ENCODE results near the gene ERBB4.

Gene ERBB4

DNA sequence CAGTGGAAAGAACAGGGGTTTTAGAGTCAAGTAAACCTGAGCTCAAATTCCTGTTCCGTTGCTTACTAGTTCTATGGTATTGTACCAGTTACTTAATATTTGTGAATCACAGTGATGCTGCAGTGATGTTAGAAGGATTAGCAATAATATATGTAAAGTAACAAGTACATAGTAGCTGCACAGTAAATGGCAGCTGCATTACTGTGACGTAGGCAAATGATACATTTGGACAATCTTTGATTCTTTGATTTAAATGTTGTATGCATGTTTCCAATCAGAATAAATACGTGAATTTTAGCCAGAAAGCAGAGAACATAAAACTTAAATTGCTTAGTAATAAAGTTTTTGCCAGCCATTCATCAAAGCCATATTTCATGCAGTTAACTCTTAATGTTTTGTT, 243.0 kb downstream of the ERBB4 start:
- no peaks in the 10 kb centered on the region for H3K36me3 ChIP-seq
- H3K4me3 ChIP-seq (ENCODE audit: low read depth, low read length), result no peak overlapping the region
- H3K27ac ChIP-seq, result no peak overlapping the region
- DNase-seq, result no peak
- TF ChIP-seq CTCF (IDR thresholded peaks at IDR 0.05; ENCODE audit: low read depth, low read length), result no peak
- no peaks in the 10 kb centered on the region for H3K9me3 ChIP-seq (ENCODE audit: severe bottlenecking)
- no peaks in the 10 kb centered on the region for H3K27me3 ChIP-seq (ENCODE audit: insufficient read depth, low read depth, severe bottlenecking)

- no peak for TF ChIP-seq CTCF (IDR thresholded peaks at IDR 0.05; ENCODE audit: low read depth, low read length)
- Histone ChIP-seq H3K9me3 (ENCODE audit: severe bottlenecking) (no peaks in the 10 kb centered on the region), H3K4me3 (ENCODE audit: low read depth, low read length) (no peak overlapping the region), H3K27ac (no peak overlapping the region), H3K36me3 (no peaks in the 10 kb centered on the region), H3K27me3 (ENCODE audit: insufficient read depth, low read depth, severe bottlenecking) (no peaks in the 10 kb centered on the region)
- peak; percentile 11 for DNase-seq
These were observed 243.8 kb downstream of the ERBB4 start for GRCh38 chr2:212294816-212295215.

- no peak for DNase-seq
- no peaks in the 10 kb centered on the region for H3K36me3 ChIP-seq
- H3K9me3 ChIP-seq (ENCODE audit: severe bottlenecking), result no peaks in the 10 kb centered on the region
- no peak overlapping the region for H3K4me3 ChIP-seq (ENCODE audit: low read depth, low read length)
- H3K27me3 ChIP-seq (ENCODE audit: insufficient read depth, low read depth, severe bottlenecking), result no peaks in the 10 kb centered on the region
- no peak for TF ChIP-seq CTCF (IDR thresholded peaks at IDR 0.05; ENCODE audit: low read depth, low read length)
- no peak overlapping the region for H3K27ac ChIP-seq
These were observed 249.3 kb downstream of the ERBB4 start for GRCh38 chr2:212289301-212289700.

- Histone ChIP-seq H3K27ac (no peak overlapping the region), H3K9me3 (ENCODE audit: severe bottlenecking) (no peaks in the 10 kb centered on the region), H3K27me3 (ENCODE audit: insufficient read depth, low read depth, severe bottlenecking) (no peaks in the 10 kb centered on the region), H3K4me3 (ENCODE audit: low read depth, low read length) (no peak overlapping the region), H3K36me3 (no peaks in the 10 kb centered on the region)
- DNase-seq, result no peak
- no peak for TF ChIP-seq CTCF (IDR thresholded peaks at IDR 0.05; ENCODE audit: low read depth, low read length)
These were observed 250.3 kb downstream of the ERBB4 start for GRCh38 chr2:212288308-212288707.

DNA sequence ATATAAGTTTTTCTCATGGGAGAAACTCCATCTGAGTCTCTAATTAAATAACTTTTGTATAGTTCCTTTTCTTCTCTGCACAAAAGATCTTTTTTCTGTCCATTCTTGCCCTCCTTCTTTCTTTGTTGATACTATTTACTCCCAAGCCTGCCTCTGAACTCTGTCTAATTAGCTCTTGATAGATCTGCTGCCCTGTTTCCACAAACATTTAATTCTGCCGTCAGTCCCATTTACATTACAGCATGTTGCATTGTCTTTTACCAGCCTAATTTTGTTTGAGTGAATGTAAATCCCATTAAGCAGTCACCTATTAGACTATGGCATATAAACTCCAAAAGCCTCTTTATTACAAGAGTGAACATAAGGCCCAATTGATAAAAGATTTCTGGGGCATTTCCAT, 254.4 kb downstream of the ERBB4 start:
- Histone ChIP-seq H3K27ac (no peak overlapping the region), H3K4me3 (ENCODE audit: low read depth, low read length) (no peak overlapping the region), H3K36me3 (no peaks in the 10 kb centered on the region), H3K27me3 (ENCODE audit: insufficient read depth, low read depth, severe bottlenecking) (no peaks in the 10 kb centered on the region), H3K9me3 (ENCODE audit: severe bottlenecking) (no peaks in the 10 kb centered on the region)
- no peak for DNase-seq
- TF ChIP-seq CTCF (IDR thresholded peaks at IDR 0.05; ENCODE audit: low read depth, low read length), result no peak

GRCh38 chr2:212282671-212283261, 255.8 kb downstream of the ERBB4 start:
- no peak for DNase-seq
- H3K27me3 ChIP-seq (ENCODE audit: insufficient read depth, low read depth, severe bottlenecking), result no peaks in the 10 kb centered on the region
- no peaks in the 10 kb centered on the region for H3K36me3 ChIP-seq
- no peak for TF ChIP-seq CTCF (IDR thresholded peaks at IDR 0.05; ENCODE audit: low read depth, low read length)
- H3K27ac ChIP-seq, result no peak overlapping the region
- H3K9me3 ChIP-seq (ENCODE audit: severe bottlenecking), result no peaks in the 10 kb centered on the region
- H3K4me3 ChIP-seq (ENCODE audit: low read depth, low read length), result no peak overlapping the region
